Measurements from ENCODE around the gene CTCF.
A peak's percentile ranks its signal among the peaks of the same experiment; 100 is the strongest.

Gene CTCF

GRCh38 chr16:67652578-67653127, 90.3 kb downstream of the CTCF start:
- no peak for DNase-seq (ENCODE audit: low read depth)

- DNase-seq (ENCODE audit: low read depth): no peak
These were observed 90.9 kb downstream of the CTCF start for GRCh38 chr16:67653128-67653788.

DNA sequence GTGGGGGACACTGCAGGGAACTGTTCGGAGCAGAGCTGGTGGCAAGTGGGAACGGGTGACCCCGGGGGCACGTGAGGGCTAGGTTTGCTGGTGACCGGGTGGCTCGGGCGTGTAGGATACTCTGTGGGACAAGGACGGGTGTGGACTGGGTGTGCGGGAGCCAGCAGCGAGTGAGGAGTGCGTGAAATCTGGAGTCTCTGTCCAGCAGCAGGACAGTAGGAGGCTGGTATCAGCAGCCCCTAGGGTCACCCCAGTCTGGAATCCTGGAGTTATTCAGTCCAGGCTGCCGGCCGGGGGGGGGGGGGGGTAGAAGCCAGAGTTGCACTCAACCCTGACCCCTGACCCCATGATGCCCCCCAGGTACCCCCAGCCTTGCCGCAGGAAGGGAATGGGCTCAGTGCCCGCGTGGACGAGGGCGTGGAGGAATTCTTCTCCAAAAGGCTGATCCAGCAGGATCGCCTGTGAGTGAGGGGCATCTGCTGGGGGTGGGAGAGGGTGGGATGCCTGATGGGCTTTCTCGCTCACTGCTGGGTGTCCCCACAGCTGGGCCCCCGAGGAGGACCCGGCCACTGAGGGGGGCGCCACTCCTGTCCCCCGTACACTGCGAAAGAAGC, 91.6 kb downstream of the CTCF start:
- no peak for DNase-seq (ENCODE audit: low read depth)

DNA sequence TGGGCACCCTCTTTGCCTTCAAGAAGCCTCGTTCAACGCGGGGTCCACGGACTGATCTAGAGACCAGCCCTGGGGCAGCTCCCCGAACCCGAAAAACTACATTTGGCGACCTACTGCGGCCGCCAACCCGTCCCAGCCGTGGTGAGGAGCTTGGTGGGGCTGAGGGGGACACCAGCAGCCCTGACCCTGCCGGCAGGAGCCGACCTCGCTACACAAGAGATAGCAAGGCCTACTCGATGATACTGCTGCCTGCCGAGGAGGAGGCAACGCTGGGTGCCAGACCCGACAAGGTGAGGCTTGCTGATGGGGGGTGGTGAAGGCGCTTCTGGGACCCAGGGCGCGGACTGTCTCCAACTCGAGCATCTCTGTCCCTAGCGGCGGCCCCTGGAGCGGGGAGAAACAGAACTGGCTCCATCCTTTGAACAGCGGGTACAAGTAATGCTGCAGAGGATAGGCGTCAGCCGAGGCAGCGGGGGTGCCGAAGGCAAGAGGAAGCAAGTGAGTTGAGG, 92.1 kb downstream of the CTCF start:
- no peak for DNase-seq (ENCODE audit: low read depth)

GRCh38 chr16:67655363-67655762, 93.0 kb downstream of the CTCF start:
- DNase-seq (ENCODE audit: low read depth): no peak

- no peak for DNase-seq (ENCODE audit: low read depth)
These were observed 94.2 kb downstream of the CTCF start for GRCh38 chr16:67656344-67657016.

DNA sequence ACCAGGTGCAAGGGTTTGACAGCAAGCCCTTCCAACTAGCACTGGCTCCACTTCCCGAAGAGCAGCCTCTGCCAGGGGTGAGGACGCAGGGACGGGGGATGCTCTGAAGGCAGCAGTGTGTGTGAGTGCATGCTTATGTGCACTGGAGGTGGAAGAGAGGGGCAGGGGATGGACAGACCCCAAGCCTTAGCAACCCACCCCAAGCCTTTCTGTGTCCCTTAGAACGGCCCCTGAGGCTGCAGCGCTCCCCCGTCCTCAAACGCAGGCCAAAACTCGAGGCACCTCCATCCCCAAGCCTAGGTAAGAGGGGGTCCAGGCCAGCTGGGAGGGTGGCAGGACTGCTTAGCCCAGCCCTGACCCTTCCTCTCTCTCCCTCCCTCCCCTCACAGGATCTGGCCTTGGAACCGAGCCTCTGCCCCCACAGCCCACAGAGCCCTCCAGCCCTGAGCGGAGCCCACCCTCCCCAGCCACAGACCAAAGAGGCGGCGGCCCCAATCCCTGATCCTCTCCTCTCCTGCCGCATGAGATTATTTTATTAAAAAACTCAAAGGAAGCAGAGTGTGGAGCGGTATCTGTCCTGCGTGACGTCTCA, 94.8 kb downstream of the CTCF start:
- no peak for DNase-seq (ENCODE audit: low read depth)

- no peak for DNase-seq (ENCODE audit: low read depth)
These were observed 95.6 kb downstream of the CTCF start for GRCh38 chr16:67657751-67658518.

- no peak for DNase-seq (ENCODE audit: low read depth)
These were observed 96.7 kb downstream of the CTCF start for GRCh38 chr16:67658849-67659674.

DNA sequence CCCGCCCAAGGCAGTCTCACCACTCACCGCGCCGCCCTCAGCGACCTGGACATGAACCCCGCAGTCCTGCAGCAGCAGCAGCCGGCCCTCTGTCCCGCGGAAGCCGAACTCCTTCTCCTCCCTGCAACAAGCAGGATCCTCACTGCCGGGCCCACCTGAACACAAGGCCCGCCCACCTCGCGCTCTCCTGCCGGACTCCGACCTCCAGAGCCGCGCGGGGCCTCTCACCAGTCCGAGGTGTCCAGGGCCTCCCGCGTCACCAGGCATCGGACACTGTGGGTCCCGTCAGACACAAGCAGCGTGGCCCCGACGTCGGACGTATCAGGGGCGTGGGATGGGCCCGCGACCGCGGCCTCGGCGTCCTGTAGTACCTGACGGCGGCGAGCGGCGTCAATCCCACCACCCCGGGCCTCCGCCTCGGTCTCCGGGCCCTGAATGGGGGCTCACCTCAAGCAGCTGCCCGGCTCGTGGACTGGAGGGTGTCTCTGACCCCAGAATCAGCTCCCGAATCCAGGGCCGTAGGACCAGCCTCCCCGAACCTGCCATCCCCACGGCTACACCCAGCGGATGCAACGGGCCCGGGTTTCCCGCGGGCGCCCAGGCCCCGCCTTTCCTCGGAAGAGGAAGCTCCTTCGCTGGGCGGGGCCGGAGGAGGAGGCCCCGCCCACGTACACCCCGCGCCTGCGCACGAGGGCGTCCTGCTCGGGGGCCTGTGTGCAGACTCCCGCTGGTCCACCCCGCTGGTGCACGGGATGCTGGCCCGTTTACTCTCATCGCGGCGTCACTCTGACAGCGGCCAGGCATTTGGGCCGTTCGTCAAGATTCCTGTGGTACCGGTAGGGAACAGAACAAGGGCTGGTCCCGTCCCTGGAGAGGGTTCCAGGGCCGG, 97.6 kb downstream of the CTCF start, which contains the start of gene ACD:
TSS of gene ACD (minus strand) at position 586 of the 889 bp plus-strand sequence. CDS start at position 546, 40 bp downstream.
- peak; percentile 86 for DNase-seq (ENCODE audit: low read depth)

- peak; percentile 84 for DNase-seq (ENCODE audit: low read depth)
These were observed 98.3 kb downstream of the CTCF start, which contains the start of gene PARD6A for GRCh38 chr16:67660564-67661028. Gene PARD6A (plus strand): TSS chr16:67660960. CDS start chr16:67661039, 79 bp downstream.

DNA sequence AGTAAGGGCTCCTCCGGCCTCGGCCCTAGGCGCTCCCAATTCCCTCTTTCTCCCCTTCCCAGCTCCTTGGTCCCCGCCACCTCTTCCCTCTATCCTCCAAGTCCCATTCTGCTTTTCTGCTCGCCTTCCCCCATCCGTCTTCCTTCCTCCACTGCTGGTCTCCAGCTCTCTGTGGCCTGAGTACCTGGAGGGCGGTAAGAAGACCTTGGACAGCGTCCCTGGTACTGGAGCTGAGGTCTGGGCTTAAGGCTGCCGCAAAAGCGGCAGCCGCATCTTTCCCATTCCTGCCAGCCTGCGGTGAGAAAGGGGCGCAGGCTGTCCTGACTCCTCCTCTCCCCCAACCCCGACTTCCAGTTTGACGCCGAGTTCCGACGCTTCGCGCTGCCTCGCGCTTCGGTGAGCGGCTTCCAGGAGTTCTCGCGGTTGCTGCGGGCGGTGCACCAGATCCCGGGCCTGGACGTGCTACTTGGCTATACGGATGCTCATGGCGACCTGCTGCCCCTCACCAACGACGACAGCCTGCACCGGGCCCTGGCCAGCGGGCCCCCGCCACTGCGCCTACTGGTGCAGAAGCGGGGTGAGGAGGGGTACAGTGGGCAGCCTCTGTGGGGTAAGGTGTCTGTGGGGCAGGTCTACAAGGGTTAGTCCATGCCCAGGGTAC, 98.9 kb downstream of the CTCF start:
- no peak for DNase-seq (ENCODE audit: low read depth)

GRCh38 chr16:67661886-67662652, 99.7 kb downstream of the CTCF start:
- no peak for DNase-seq (ENCODE audit: low read depth)

DNA sequence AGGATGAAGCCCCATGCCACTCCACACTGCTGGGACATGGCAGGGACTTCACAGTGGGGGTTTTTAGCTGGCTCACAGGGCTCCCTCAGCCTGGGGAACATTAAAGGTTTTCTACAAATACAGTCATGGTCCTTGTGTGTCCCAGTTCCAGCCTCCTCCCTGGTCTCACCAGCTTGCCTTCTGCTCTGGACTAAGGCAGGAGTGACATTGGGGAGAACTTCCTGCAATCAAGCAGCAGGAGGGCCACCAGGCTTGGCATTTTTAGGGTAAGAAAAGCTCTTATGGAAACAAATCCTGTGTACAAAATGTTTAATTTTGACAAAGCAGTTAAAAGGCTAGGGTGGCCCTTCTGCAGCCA, 100.3 kb downstream of the CTCF start:
- DNase-seq (ENCODE audit: low read depth): no peak

- DNase-seq (ENCODE audit: low read depth): no peak
These were observed 101.0 kb downstream of the CTCF start for GRCh38 chr16:67663151-67663876.

DNA sequence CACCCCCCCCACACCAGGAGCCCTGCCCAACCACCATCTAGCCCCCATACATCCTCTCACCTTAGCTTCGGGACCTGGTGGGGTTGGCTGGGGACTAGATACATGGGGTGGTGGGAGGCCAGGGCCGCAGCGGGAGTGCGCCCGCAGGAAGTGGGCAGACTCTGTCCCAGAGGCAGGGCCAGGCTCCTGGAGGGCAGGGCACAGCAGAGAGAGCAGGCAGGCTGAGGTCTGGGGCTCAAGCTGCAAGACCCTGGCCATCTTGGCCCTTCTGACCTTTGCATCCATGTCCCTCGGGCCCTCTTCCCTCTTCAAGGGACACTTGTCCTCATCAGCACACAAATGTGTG, 101.5 kb downstream of the CTCF start:
- no peak for DNase-seq (ENCODE audit: low read depth)

GRCh38 chr16:67664258-67664657, 101.9 kb downstream of the CTCF start:
- no peak for DNase-seq (ENCODE audit: low read depth)

GRCh38 chr16:67664871-67665270, 102.5 kb downstream of the CTCF start:
- no peak for DNase-seq (ENCODE audit: low read depth)

Data from stimulated activated CD8-positive, alpha-beta memory T cell treated with anti-CD3 and anti-CD28 coated beads, Interleukin-7, amount 100 ng/mL, for 24 hours (primary cell).